B cell (primary cell): ENCODE data around the gene RFX2. TPM values are rescaled to one million over a fixed set of nuclear protein-coding genes. Genes with fewer than 3 reads are reported as not detected.
A peak's percentile ranks its signal among the peaks of the same experiment; 100 is the strongest.

Experiments
- ATAC-seq: fragments of 200-7000 bp; cut with Tn5 transposase; one replicate; pipeline ENCODE4 v1.10.0; 2021; ENCODE audit warnings: low read depth, mild to moderate bottlenecking, moderate number of reproducible peaks, moderate library complexity
- CTCF ChIA-PET: fragments of 350-600 bp; sonication (Branson Sonifier 250); formaldehyde crosslinking; loops from one replicate; lab custom pipeline; 2021; ENCODE audit warnings: antibody characterized with exemption, inconsistent platforms; lab: Charles Lee
- POLR2A ChIA-PET: fragments of 350-600 bp; sonication (Branson Sonifier 250); formaldehyde crosslinking; loops from one replicate; lab custom pipeline; 2021; ENCODE audit warnings: antibody characterized with exemption; lab: Charles Lee
- DNase-seq: peaks from one replicate; pipeline ENCODE4 v3.0.0; 2013
- H2AFZ ChIP-seq: 2 replicates; pipeline ENCODE4 v1.6.1; 2012; ENCODE audit warnings: mild to moderate bottlenecking, low read depth, low read length; ENCODE audit not compliant: insufficient read depth, poor library complexity, severe bottlenecking
- H3K27ac ChIP-seq, 2 donors: 1 replicate in 1 of 2; 2 replicates in 1 of 2; pipeline ENCODE4 v1.5.1; 2012 to 2013; ENCODE audit warnings: low read length in 2 of 2, mild to moderate bottlenecking in 2 of 2, moderate library complexity in 1 of 2
- H3K27me3 ChIP-seq, 4 experiments: fragments of 200-600 bp in 1 of 4; sonication (generic) in 1 of 4; replicated peaks in 1 of 4; 1 replicate in 2 of 4; 2 replicates in 2 of 4; pipeline versions ENCODE4 v1.6.1 to v1.7.0; 2013 to 2016; ENCODE audit warnings: low read length in 3 of 4, mild to moderate bottlenecking in 2 of 4, mixed read lengths in 1 of 4, moderate library complexity in 1 of 4; ENCODE audit not compliant: insufficient read depth in 4 of 4, control insufficient read depth in 3 of 4; ENCODE audit errors: control extremely low read depth in 1 of 4
- H3K36me3 ChIP-seq, 2 experiments: replicated peaks in 1 of 2; 1 replicate in 1 of 2; 2 replicates in 1 of 2; pipeline versions ENCODE4 v1.6.1 to v1.7.1; 2013; ENCODE audit warnings: low read length in 1 of 2; ENCODE audit not compliant: insufficient read depth in 2 of 2, control insufficient read depth in 1 of 2; ENCODE audit errors: control extremely low read depth in 1 of 2, extremely low read depth in 1 of 2
- H3K4me1 ChIP-seq, 2 donors: fragments of 200-600 bp in 1 of 2; sonication (generic) in 1 of 2; 1 replicate in 1 of 2; 2 replicates in 1 of 2; pipeline versions ENCODE4 v1.5.1 to v1.6.1; 2013 to 2017; ENCODE audit warnings: low read length in 2 of 2; ENCODE audit not compliant: control insufficient read depth in 2 of 2, insufficient read depth in 2 of 2
- H3K4me2 ChIP-seq: replicated peaks from 2 replicates; pipeline ENCODE3; 2012; ENCODE audit warnings: mild to moderate bottlenecking, low read depth, low read length; ENCODE audit not compliant: poor library complexity, severe bottlenecking
- H3K4me3 ChIP-seq, 5 experiments: fragments of 200-600 bp in 1 of 5; sonication (generic) in 1 of 5; 1 replicate in 3 of 5; 2 replicates in 2 of 5; pipeline versions ENCODE4 v1.5.1 to v1.7.0; 2011 to 2016; ENCODE audit warnings: low read length in 4 of 5, mild to moderate bottlenecking in 4 of 5, low read depth in 2 of 5, control low read depth in 1 of 5, moderate library complexity in 1 of 5; ENCODE audit not compliant: insufficient read depth in 1 of 5; ENCODE audit errors: control extremely low read depth in 1 of 5, extremely low read depth in 1 of 5
- H3K79me2 ChIP-seq: fragments of 200-600 bp; sonication (generic); one replicate; pipeline ENCODE4 v1.6.0; 2016; ENCODE audit warnings: low read length; ENCODE audit not compliant: control insufficient read depth, insufficient read depth
- H3K9ac ChIP-seq: fragments of 200-600 bp; sonication (generic); 2 replicates; pipeline ENCODE4 v1.6.1; 2017; ENCODE audit warnings: mild to moderate bottlenecking, low read length, moderate library complexity
- H3K9me3 ChIP-seq, 3 donors: one replicate each; pipeline versions ENCODE4 v1.6.1 to v1.7.1; 2013; ENCODE audit warnings: low read length in 2 of 3; ENCODE audit not compliant: control insufficient read depth in 2 of 3, insufficient read depth in 1 of 3; ENCODE audit errors: control extremely low read depth in 1 of 3
- H4K20me1 ChIP-seq: 2 replicates; pipeline ENCODE4 v1.6.0; 2012; ENCODE audit warnings: mild to moderate bottlenecking, low read length; ENCODE audit not compliant: insufficient read depth, control insufficient read depth, poor library complexity, severe bottlenecking
- H3K27ac Mint-ChIP-seq: one replicate; pipeline ENCODE4 v1.8.0; 2021; ENCODE audit warnings: mixed read lengths
- H3K27me3 Mint-ChIP-seq: one replicate; pipeline ENCODE4 v1.8.0; 2021; ENCODE audit warnings: mixed read lengths
- H3K4me1 Mint-ChIP-seq: one replicate; pipeline ENCODE4 v1.8.0; 2021; ENCODE audit warnings: mixed read lengths
- H3K4me3 Mint-ChIP-seq: one replicate; pipeline ENCODE4 v1.8.0; 2021; ENCODE audit warnings: mixed read lengths
- H3K9me3 Mint-ChIP-seq: one replicate; pipeline ENCODE4 v1.8.0; 2022; ENCODE audit warnings: mixed read lengths; ENCODE audit not compliant: insufficient read depth
- CTCF ChIP-seq: fragments of 200-600 bp; IDR thresholded peaks from one replicate; pipeline ENCODE4 v1.8.0; 2022; ENCODE audit warnings: antibody characterized with exemption, mild to moderate bottlenecking
- EZH2 ChIP-seq: IDR thresholded peaks from 2 replicates; pipeline ENCODE4 v1.6.1; 2012; ENCODE audit warnings: borderline replicate concordance, low read depth, mild to moderate bottlenecking, moderate library complexity, low read length; ENCODE audit not compliant: insufficient read depth, poor library complexity, severe bottlenecking
- WGBS: methylation state at CpG from one replicate; pipeline ENCODE4 v1.1.5; 2013; ENCODE audit warnings: missing lambda C conversion rate; ENCODE audit not compliant: insufficient coverage; 5-methylcytosine and 5-hydroxymethylcytosine counted together
- intact Hi-C: fragments of 100-400 bp; cut with micrococcal nuclease; formaldehyde crosslinking; loops from one replicate; pipeline ENCODE4 v1.10.0; 2022
- polyA plus RNA-seq: library from polyadenylated mRNA; depleted of rRNA; stranded (reverse); fragments of >200 nt; gene quantifications from 2 replicates; pipeline ENCODE4 v1.2.3, GENCODE V29; 2012
- total RNA-seq, 2 donors: library from RNA; stranded (reverse); fragments of 120-200 nt in 1 of 2; gene quantifications; 1 replicate in 1 of 2; 2 replicates in 1 of 2; pipeline versions ENCODE4 v1.2.3 to v1.2.4, GENCODE V29; 2013 to 2022

RFX2 gene
- total and polyA plus RNA-seq, 2 donors (not counting 1 experiment from before 2014, with no cell fraction given) = 7.1 to 8.6 TPM

- 96% methylated on average over 3 of the region's 5 CpGs for WGBS
- H3K4me1 Mint-ChIP-seq = peaks cover 19% of the 10 kb centered on the region
- intact Hi-C loops = no loop called here
- no peak overlapping the region for H3K27ac ChIP-seq
- H3K27ac Mint-ChIP-seq = no peak overlapping the region
- no peaks in the 10 kb centered on the region for H4K20me1 ChIP-seq
- no peak overlapping the region for H3K4me3 ChIP-seq
- H3K4me3 Mint-ChIP-seq = no peak overlapping the region
- H3K9me3 Mint-ChIP-seq = no peaks in the 10 kb centered on the region
- no peaks in the 10 kb centered on the region for H3K27me3 Mint-ChIP-seq
- DNase-seq (no peak), ATAC-seq (no peak)
- no peaks in the 10 kb centered on the region for H3K27me3 ChIP-seq
- no peak overlapping the region for H2AFZ ChIP-seq
- no peak for TF ChIP-seq EZH2
- no peak for TF ChIP-seq CTCF
- ChIA-PET POLR2A (no interaction called here), CTCF (interaction anchor here (0.7 to 3.6 kb wide), 2 partner anchors 9 to 85 kb away, joined by 4 to 12 read pairs; no protein-coding TSS in a partner anchor)
- H3K9ac ChIP-seq = no peak overlapping the region
- H3K36me3 ChIP-seq = no peaks in the 10 kb centered on the region
- H3K9me3 ChIP-seq = no peaks in the 10 kb centered on the region
- H3K4me1 ChIP-seq = peaks cover 0 to 15% of the 10 kb centered on the region in 2 donors
- no peaks in the 10 kb centered on the region for H3K79me2 ChIP-seq
- no peak overlapping the region for H3K4me2 ChIP-seq
Measured at GRCh38 chr19:6041071-6041470, 69.2 kb downstream of the RFX2 start.

DNA sequence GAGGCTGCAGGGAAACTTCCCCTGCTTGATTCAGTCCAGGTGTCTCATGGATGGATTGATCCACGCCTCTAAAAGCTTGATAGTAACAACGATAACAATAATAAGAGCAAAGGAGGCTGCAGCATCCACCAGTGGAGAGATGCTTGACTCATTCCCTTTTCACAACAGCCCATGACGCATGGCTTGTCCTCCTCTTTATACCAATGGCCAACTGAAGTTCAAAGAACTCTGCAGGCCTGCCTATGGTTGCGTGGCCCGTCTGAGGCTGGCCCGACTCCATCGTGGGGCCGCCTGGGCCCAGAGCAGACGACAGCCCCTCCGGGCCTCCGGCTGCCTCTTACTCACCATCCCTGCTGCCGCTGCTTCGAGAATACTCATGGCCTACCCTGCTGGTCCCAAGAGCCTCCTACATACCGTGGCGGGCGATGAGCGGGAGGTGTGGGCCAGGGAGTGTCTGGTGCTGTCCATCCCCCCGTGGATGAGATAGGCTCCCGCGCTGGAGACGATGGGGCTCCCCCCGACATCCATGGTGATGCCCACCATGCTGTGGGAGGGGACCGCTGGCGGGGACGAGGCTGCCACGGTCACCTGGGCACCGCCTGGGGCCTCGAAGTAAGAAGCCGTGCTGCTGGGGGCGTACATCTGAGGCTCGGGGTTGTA, 70.6 kb downstream of the RFX2 start:
- Histone ChIP-seq H3K27me3 (no peaks in the 10 kb centered on the region), H3K9ac (no peak overlapping the region), H2AFZ (peak overlapping the region; percentile 32), H3K27ac (no peak overlapping the region), H3K9me3 (no peaks in the 10 kb centered on the region), H3K4me2 (peak overlapping the region; percentile 23), H3K79me2 (no peaks in the 10 kb centered on the region), H4K20me1 (no peaks in the 10 kb centered on the region), H3K36me3 (no peaks in the 10 kb centered on the region), H3K4me1 (peaks cover 0 to 15% of the 10 kb centered on the region in 2 donors), H3K4me3 (no peak overlapping the region)
- ChIA-PET POLR2A (no interaction called here), CTCF (interaction anchor here (0.9 to 3.6 kb wide), 2 partner anchors 9 to 86 kb away, joined by 3 to 12 read pairs; no protein-coding TSS in a partner anchor)
- no peaks in the 10 kb centered on the region for H3K9me3 Mint-ChIP-seq
- TF ChIP-seq EZH2 = no peak
- no peak for TF ChIP-seq CTCF
- no peak overlapping the region for H3K27ac Mint-ChIP-seq
- WGBS = 77% methylated on average over 27 of the region's 31 CpGs
- H3K27me3 Mint-ChIP-seq = no peaks in the 10 kb centered on the region
- DNase-seq = no peak
- ATAC-seq = peak; percentile 21
- intact Hi-C loops = no loop called here
- H3K4me1 Mint-ChIP-seq = peaks cover 19% of the 10 kb centered on the region
- H3K4me3 Mint-ChIP-seq = peak overlapping the region; percentile 30
